ENCODE results near the gene CLSTN1. TPM values are rescaled to one million over a fixed set of nuclear protein-coding genes. Genes with fewer than 3 reads are reported as not detected.

CLSTN1 gene
- total and polyA plus RNA-seq, 11 donors = 37.6 to 79.4 (median 61.2) TPM

DNA sequence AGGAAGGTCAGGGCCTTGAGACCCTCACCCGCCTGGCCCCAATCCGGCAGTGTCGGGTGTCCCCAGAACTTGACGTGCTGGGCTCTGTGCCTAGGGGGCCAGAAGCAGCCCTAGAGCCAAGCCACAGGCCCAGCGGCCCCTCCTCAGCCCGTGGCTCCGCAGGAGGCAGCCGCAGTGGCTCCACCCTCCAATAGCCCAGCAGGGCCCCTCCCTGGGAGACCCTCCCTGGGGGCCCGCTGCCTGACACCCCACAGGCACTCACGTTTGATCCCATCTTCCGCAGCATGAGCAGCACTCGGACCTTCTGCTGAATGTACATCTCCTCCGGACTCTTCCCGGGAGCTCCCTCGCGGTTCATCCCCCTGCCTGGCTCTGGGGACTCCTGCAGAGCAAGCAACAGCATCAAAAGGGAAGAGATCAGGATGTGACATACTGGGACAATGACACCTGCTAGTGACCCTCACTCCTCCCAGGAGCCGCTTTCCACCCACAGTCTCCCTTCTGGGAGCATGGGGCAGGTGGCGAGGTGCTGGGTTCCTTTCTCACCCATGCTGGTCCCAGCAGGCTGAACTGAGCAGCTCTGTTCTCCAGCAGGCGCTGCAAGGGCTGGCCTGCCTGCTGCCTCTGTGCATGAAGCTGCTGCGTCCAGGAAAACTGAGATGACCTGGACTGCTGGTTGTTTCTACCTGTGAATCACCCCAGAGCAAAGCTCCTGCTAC is 48.1 kb upstream of the CLSTN1 start:
- TF ChIP-seq, protein P1, sequence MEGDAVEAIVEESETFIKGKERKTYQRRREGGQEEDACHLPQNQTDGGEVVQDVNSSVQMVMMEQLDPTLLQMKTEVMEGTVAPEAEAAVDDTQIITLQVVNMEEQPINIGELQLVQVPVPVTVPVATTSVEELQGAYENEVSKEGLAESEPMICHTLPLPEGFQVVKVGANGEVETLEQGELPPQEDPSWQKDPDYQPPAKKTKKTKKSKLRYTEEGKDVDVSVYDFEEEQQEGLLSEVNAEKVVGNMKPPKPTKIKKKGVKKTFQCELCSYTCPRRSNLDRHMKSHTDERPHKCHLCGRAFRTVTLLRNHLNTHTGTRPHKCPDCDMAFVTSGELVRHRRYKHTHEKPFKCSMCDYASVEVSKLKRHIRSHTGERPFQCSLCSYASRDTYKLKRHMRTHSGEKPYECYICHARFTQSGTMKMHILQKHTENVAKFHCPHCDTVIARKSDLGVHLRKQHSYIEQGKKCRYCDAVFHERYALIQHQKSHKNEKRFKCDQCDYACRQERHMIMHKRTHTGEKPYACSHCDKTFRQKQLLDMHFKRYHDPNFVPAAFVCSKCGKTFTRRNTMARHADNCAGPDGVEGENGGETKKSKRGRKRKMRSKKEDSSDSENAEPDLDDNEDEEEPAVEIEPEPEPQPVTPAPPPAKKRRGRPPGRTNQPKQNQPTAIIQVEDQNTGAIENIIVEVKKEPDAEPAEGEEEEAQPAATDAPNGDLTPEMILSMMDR (IDR thresholded peaks at IDR 0.05) = no peak
- Histone ChIP-seq H3K27me3 (no peaks in the 10 kb centered on the region), H3K9me3 (no peaks in the 10 kb centered on the region), H3K4me1 (peaks cover 0 to 37% (median 21%) of the 10 kb centered on the region in 12 donors), H3K36me3 (peaks cover 0 to 46% (median 39%) of the 10 kb centered on the region in 9 donors), H3K27ac (no peak overlapping the region), H3K4me3 (no peak overlapping the region)
- intact Hi-C loops (cut with DNase I) = loop anchor here in 5 of 10 donors (10.0 kb wide), 3 partner anchors 63 to 163 kb away; partner anchors contain the start of gene UBE4B (in 3 of the 5)
- ATAC-seq = no peak
- peak in 1 of 5 donors; percentile 60 for DNase-seq
- WGBS, 4 donors = 83 to 88% (median 87%) methylated on average over 13 to 20 of the region's 20 CpGs

DNA sequence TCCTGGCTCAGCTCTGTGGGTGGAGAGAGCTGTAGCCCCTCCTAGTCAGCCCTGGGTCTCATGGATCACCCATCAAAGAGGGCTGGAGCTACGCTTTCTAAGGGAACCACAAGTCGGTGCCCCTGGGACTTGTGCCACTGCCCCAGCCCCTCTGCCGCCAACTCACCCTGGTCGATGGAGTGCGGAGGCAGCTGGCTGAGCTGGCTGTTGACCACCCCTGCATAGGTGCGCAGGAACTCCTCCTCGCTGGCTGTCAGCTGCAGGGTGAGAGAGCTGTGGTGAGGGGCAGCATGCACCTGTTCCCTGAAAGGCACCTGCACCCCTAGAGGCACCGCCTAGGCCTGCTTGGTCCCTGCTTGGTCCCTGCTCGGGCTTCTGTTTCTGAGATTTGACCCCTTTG is 47.3 kb upstream of the CLSTN1 start:
- intact Hi-C loops (cut with DNase I) = loop anchor here in 5 of 10 donors (10.0 kb wide), 3 partner anchors 64 to 164 kb away; partner anchors contain the start of gene UBE4B (in 3 of the 5)
- no peak for ATAC-seq
- H3K9me3 ChIP-seq = no peaks in the 10 kb centered on the region
- no peak overlapping the region for H3K27ac ChIP-seq
- TF ChIP-seq, protein P1 (IDR thresholded peaks at IDR 0.05) = no peak
- no peak for TF ChIP-seq POLR2A (IDR thresholded peaks at IDR 0.05)
- WGBS, 4 donors = 90 to 100% (median 92%) methylated on average over 2 to 9 of the region's 9 CpGs
- H3K27me3 ChIP-seq = no peaks in the 10 kb centered on the region
- H3K36me3 ChIP-seq = peaks cover 0 to 47% (median 39%) of the 10 kb centered on the region in 9 donors
- no peak overlapping the region for H3K4me3 ChIP-seq
- peak in 2 of 5 donors; percentile 12 to 37 for DNase-seq
- peaks cover 0 to 32% (median 17%) of the 10 kb centered on the region in 12 donors for H3K4me1 ChIP-seq

DNA sequence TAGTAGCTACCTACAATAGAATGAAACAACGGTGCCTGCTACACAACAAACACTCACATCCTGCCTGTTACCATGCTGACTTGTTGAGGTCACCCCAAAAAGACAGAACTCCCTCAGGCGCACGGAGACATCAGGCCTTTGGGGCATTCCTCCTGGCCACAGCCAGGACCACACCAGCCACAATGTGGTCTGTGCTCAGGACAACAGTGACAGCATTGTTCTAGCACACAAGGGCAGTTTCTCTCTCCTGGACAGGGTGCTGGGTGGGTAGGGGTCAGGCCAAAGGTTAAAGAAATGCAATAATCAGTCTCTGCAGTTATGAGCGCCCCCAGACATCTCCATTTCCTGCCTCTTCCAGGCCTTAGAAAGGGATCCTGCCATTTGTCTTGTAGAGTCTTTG is 46.8 kb upstream of the CLSTN1 start:
- Histone ChIP-seq H3K36me3 (peaks cover 0 to 51% (median 39%) of the 10 kb centered on the region in 9 donors), H3K9me3 (no peaks in the 10 kb centered on the region), H3K4me1 (peaks cover 0 to 29% (median 15%) of the 10 kb centered on the region in 12 donors), H3K27ac (no peak overlapping the region), H3K27me3 (no peaks in the 10 kb centered on the region), H3K4me3 (no peak overlapping the region)
- 85 to 94% (median 87%) methylated on average over 4 of the region's 4 CpGs for WGBS, 4 donors
- DNase-seq (peak in 2 of 5 donors; percentile 6 to 7), ATAC-seq (no peak)
- TF ChIP-seq, protein P1 (IDR thresholded peaks at IDR 0.05) = no peak
- TF ChIP-seq POLR2A (IDR thresholded peaks at IDR 0.05) = no peak
- intact Hi-C loops (cut with DNase I) = loop anchor here in 5 of 10 donors (10.0 kb wide), 3 partner anchors 64 to 164 kb away; partner anchors contain the start of gene UBE4B (in 3 of the 5)

DNA sequence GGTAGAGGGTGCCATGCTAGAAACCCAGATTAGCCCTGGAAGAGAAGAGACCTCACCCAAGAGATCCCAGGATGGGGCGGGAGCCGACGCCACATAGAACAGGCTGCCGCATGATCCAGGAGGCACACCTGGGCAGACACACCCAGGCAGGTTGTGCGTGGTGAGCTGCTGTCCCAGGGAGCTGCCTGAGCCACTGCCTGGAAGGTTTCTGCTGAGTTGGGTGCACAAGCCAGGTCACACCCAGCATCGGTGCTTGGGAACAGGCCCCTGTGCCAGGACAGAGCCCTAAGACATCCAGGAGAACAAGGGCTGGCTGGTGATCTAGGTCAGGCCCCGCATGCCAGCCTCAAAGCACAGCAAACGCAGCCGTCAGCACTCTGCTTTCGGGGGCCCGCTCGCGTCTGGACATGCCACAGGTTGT is 46.1 kb upstream of the CLSTN1 start:
- WGBS, 4 donors = 85 to 93% (median 90%) methylated on average over 13 of the region's 13 CpGs
- TF ChIP-seq POLR2A (IDR thresholded peaks at IDR 0.05) = no peak
- TF ChIP-seq, protein P1 (IDR thresholded peaks at IDR 0.05) = no peak
- H3K36me3 ChIP-seq = peaks cover 0 to 53% (median 39%) of the 10 kb centered on the region in 9 donors

More for the DNA sequence above, 46.1 kb upstream of the CLSTN1 start:
- peaks cover 0 to 21% (median 8%) of the 10 kb centered on the region in 12 donors for H3K4me1 ChIP-seq
- no peaks in the 10 kb centered on the region for H3K27me3 ChIP-seq
- no peak overlapping the region for H3K27ac ChIP-seq
- DNase-seq = peak in 1 of 5 donors; percentile 13
- intact Hi-C loops (cut with DNase I) = loop anchor here in 9 of 10 donors (2.0 to 10.0 kb wide), 11 partner anchors 65 to 243 kb away; partner anchors contain the start of gene UBE4B (in 3 of the 9)
- no peak overlapping the region for H3K4me3 ChIP-seq
- no peaks in the 10 kb centered on the region for H3K9me3 ChIP-seq
- no peak for ATAC-seq
